Measurements from ENCODE around the gene LURAP1L. TPM values are rescaled to one million over a fixed set of nuclear protein-coding genes. Genes with fewer than 3 reads are reported as not detected.

LURAP1L gene
- total RNA-seq, 5 donors from 2014 or later (not counting 1 experiment from before 2014, with no cell fraction given), result not detected

GRCh38 chr9:12781226-12781733 is 6.5 kb downstream of the LURAP1L start:
- no peak for ATAC-seq (replicated peaks in 1 of 4)
- POLR2A ChIA-PET, result no interaction called here
- no peak overlapping the region for H3K27ac ChIP-seq (ENCODE audit: low read length)
- no peaks in the 10 kb centered on the region for H3K36me3 Mint-ChIP-seq
- H3K27ac Mint-ChIP-seq, result no peak overlapping the region
- no peaks in the 10 kb centered on the region for H3K4me1 ChIP-seq (ENCODE audit: control insufficient read depth in 1 of 2, extremely low read depth in 1 of 2, insufficient read depth in 2 of 2, low read length in 2 of 2)
- peaks cover 0 to 4% of the 10 kb centered on the region in 2 experiments for H3K27me3 ChIP-seq (replicated peaks in 1 of 2; ENCODE audit: control insufficient read depth in 2 of 2, extremely low read depth in 1 of 2, insufficient read depth in 2 of 2, low read length in 1 of 2)
- H3K27me3 Mint-ChIP-seq, result peaks cover 8 to 9% of the 10 kb centered on the region in 2 donors
- CTCF ChIA-PET, result no interaction called here
- peaks cover 0 to 3% (median 0%) of the 10 kb centered on the region in 3 donors for H3K4me1 Mint-ChIP-seq
- H3K4me3 ChIP-seq (ENCODE audit: control insufficient read depth in 1 of 2, extremely low read depth in 1 of 2, low read length in 1 of 2), result no peak overlapping the region
- H3K36me3 ChIP-seq (ENCODE audit: control insufficient read depth in 2 of 2, extremely low read depth in 1 of 2, insufficient read depth in 1 of 2, low read length in 1 of 2), result no peaks in the 10 kb centered on the region
- H3K9me3 ChIP-seq, result no peaks in the 10 kb centered on the region
- WGBS (ENCODE audit: insufficient coverage), result 76% methylated on average over 3 of the region's 9 CpGs
- DNase-seq, result no peak
- H3K9me3 Mint-ChIP-seq, result peaks cover 7 to 24% (median 18%) of the 10 kb centered on the region in 3 donors
- no peak overlapping the region for H3K4me3 Mint-ChIP-seq

- no CpG with 5 or more reads among the region's 1 CpG for WGBS (ENCODE audit: insufficient coverage)
- Mint-ChIP-seq H3K9me3 (peaks cover 7 to 24% (median 22%) of the 10 kb centered on the region in 3 donors), H3K27me3 (no peaks in the 10 kb centered on the region), H3K4me3 (no peak overlapping the region), H3K36me3 (no peaks in the 10 kb centered on the region), H3K27ac (no peak overlapping the region), H3K4me1 (no peaks in the 10 kb centered on the region)
- ChIA-PET CTCF (interaction anchor here in 1 of 2 donors (0.6 kb wide), 1 partner anchor 240 kb away, joined by 3 read pairs; no protein-coding TSS in a partner anchor), POLR2A (interaction anchor here in 1 of 2 donors (0.7 kb wide), 1 partner anchor 11 kb away, joined by 7 read pairs; no protein-coding TSS in a partner anchor)
- Histone ChIP-seq H3K4me1 (ENCODE audit: control insufficient read depth in 1 of 2, extremely low read depth in 1 of 2, insufficient read depth in 2 of 2, low read length in 2 of 2) (no peaks in the 10 kb centered on the region), H3K27me3 (replicated peaks in 1 of 2; ENCODE audit: control insufficient read depth in 2 of 2, extremely low read depth in 1 of 2, insufficient read depth in 2 of 2, low read length in 1 of 2) (no peaks in the 10 kb centered on the region), H3K4me3 (ENCODE audit: control insufficient read depth in 1 of 2, extremely low read depth in 1 of 2, low read length in 1 of 2) (no peak overlapping the region), H3K36me3 (ENCODE audit: control insufficient read depth in 2 of 2, extremely low read depth in 1 of 2, insufficient read depth in 1 of 2, low read length in 1 of 2) (no peaks in the 10 kb centered on the region), H3K27ac (ENCODE audit: low read length) (no peak overlapping the region), H3K9me3 (no peaks in the 10 kb centered on the region)
- ATAC-seq (replicated peaks in 1 of 4), result no peak
- no peak for DNase-seq
Observed at GRCh38 chr9:12783767-12784460, 9.1 kb downstream of the LURAP1L start.

- Histone ChIP-seq H3K36me3 (ENCODE audit: control insufficient read depth in 2 of 2, extremely low read depth in 1 of 2, insufficient read depth in 1 of 2, low read length in 1 of 2) (no peaks in the 10 kb centered on the region), H3K4me3 (ENCODE audit: control insufficient read depth in 1 of 2, extremely low read depth in 1 of 2, low read length in 1 of 2) (no peak overlapping the region), H3K27ac (ENCODE audit: low read length) (no peak overlapping the region), H3K9me3 (no peaks in the 10 kb centered on the region), H3K27me3 (replicated peaks in 1 of 2; ENCODE audit: control insufficient read depth in 2 of 2, extremely low read depth in 1 of 2, insufficient read depth in 2 of 2, low read length in 1 of 2) (no peaks in the 10 kb centered on the region), H3K4me1 (ENCODE audit: control insufficient read depth in 1 of 2, extremely low read depth in 1 of 2, insufficient read depth in 2 of 2, low read length in 2 of 2) (no peaks in the 10 kb centered on the region)
- no peak overlapping the region for H3K27ac Mint-ChIP-seq
- no peak for ATAC-seq (replicated peaks in 1 of 4)
- no peak overlapping the region for H3K4me3 Mint-ChIP-seq
- POLR2A ChIA-PET, result no interaction called here
- H3K9me3 Mint-ChIP-seq, result peaks cover 12 to 29% (median 27%) of the 10 kb centered on the region in 3 donors
- no peaks in the 10 kb centered on the region for H3K27me3 Mint-ChIP-seq
- H3K36me3 Mint-ChIP-seq, result no peaks in the 10 kb centered on the region
- H3K4me1 Mint-ChIP-seq, result no peaks in the 10 kb centered on the region
- CTCF ChIA-PET, result no interaction called here
- WGBS (ENCODE audit: insufficient coverage), result 64% methylated on average over 2 of the region's 6 CpGs
- DNase-seq, result no peak
Observed at GRCh38 chr9:12784461-12785259, 9.8 kb downstream of the LURAP1L start.

- Histone ChIP-seq H3K27ac (ENCODE audit: low read length) (no peak overlapping the region), H3K4me3 (ENCODE audit: control insufficient read depth in 1 of 2, extremely low read depth in 1 of 2, low read length in 1 of 2) (no peak overlapping the region), H3K9me3 (no peaks in the 10 kb centered on the region), H3K36me3 (ENCODE audit: control insufficient read depth in 2 of 2, extremely low read depth in 1 of 2, insufficient read depth in 1 of 2, low read length in 1 of 2) (no peaks in the 10 kb centered on the region), H3K4me1 (ENCODE audit: control insufficient read depth in 1 of 2, extremely low read depth in 1 of 2, insufficient read depth in 2 of 2, low read length in 2 of 2) (no peaks in the 10 kb centered on the region), H3K27me3 (replicated peaks in 1 of 2; ENCODE audit: control insufficient read depth in 2 of 2, extremely low read depth in 1 of 2, insufficient read depth in 2 of 2, low read length in 1 of 2) (no peaks in the 10 kb centered on the region)
- ChIA-PET CTCF (no interaction called here), POLR2A (no interaction called here)
- Mint-ChIP-seq H3K27me3 (no peaks in the 10 kb centered on the region), H3K36me3 (no peaks in the 10 kb centered on the region), H3K4me3 (no peak overlapping the region), H3K9me3 (peaks cover 12 to 29% (median 24%) of the 10 kb centered on the region in 3 donors), H3K27ac (no peak overlapping the region), H3K4me1 (no peaks in the 10 kb centered on the region)
- DNase-seq, result no peak
- 71% methylated on average over 1 of the region's 2 CpGs for WGBS (ENCODE audit: insufficient coverage)
- no peak for ATAC-seq (replicated peaks in 1 of 4)
Observed at GRCh38 chr9:12785260-12785770, 10.5 kb downstream of the LURAP1L start.

- no peaks in the 10 kb centered on the region for H3K4me1 ChIP-seq (ENCODE audit: control insufficient read depth in 1 of 2, extremely low read depth in 1 of 2, insufficient read depth in 2 of 2, low read length in 2 of 2)
- no peak overlapping the region for H3K4me3 ChIP-seq (ENCODE audit: control insufficient read depth in 1 of 2, extremely low read depth in 1 of 2, low read length in 1 of 2)
- H3K9me3 ChIP-seq, result no peaks in the 10 kb centered on the region
- H3K27ac Mint-ChIP-seq, result no peak overlapping the region
- H3K9me3 Mint-ChIP-seq, result peaks cover 12 to 29% (median 23%) of the 10 kb centered on the region in 3 donors
- H3K36me3 ChIP-seq (ENCODE audit: control insufficient read depth in 2 of 2, extremely low read depth in 1 of 2, insufficient read depth in 1 of 2, low read length in 1 of 2), result no peaks in the 10 kb centered on the region
- H3K27me3 ChIP-seq (replicated peaks in 1 of 2; ENCODE audit: control insufficient read depth in 2 of 2, extremely low read depth in 1 of 2, insufficient read depth in 2 of 2, low read length in 1 of 2), result no peaks in the 10 kb centered on the region
- ATAC-seq (replicated peaks in 1 of 4) (no peak), DNase-seq (no peak)
- H3K4me1 Mint-ChIP-seq, result no peaks in the 10 kb centered on the region
- H3K27me3 Mint-ChIP-seq, result no peaks in the 10 kb centered on the region
- H3K27ac ChIP-seq (ENCODE audit: low read length), result no peak overlapping the region
- ChIA-PET POLR2A (interaction anchor here in 1 of 2 donors (0.6 kb wide), 1 partner anchor 11 kb away, joined by 4 read pairs; the partner anchor contains the start of gene LURAP1L), CTCF (no interaction called here)
- no peak overlapping the region for H3K4me3 Mint-ChIP-seq
- no peaks in the 10 kb centered on the region for H3K36me3 Mint-ChIP-seq
Observed at GRCh38 chr9:12785941-12786340, 11.1 kb downstream of the LURAP1L start.

GRCh38 chr9:12790001-12790400 is 15.2 kb downstream of the LURAP1L start:
- Histone ChIP-seq H3K27ac (ENCODE audit: low read length) (no peak overlapping the region), H3K9me3 (no peaks in the 10 kb centered on the region), H3K4me1 (ENCODE audit: control insufficient read depth in 1 of 2, extremely low read depth in 1 of 2, insufficient read depth in 2 of 2, low read length in 2 of 2) (no peaks in the 10 kb centered on the region), H3K4me3 (ENCODE audit: control insufficient read depth in 1 of 2, extremely low read depth in 1 of 2, low read length in 1 of 2) (no peak overlapping the region), H3K27me3 (replicated peaks in 1 of 2; ENCODE audit: control insufficient read depth in 2 of 2, extremely low read depth in 1 of 2, insufficient read depth in 2 of 2, low read length in 1 of 2) (no peaks in the 10 kb centered on the region), H3K36me3 (ENCODE audit: control insufficient read depth in 2 of 2, extremely low read depth in 1 of 2, insufficient read depth in 1 of 2, low read length in 1 of 2) (no peaks in the 10 kb centered on the region)
- CTCF ChIA-PET, result no interaction called here
- Mint-ChIP-seq H3K4me1 (no peaks in the 10 kb centered on the region), H3K36me3 (no peaks in the 10 kb centered on the region), H3K9me3 (peaks cover 5 to 13% (median 11%) of the 10 kb centered on the region in 3 donors), H3K4me3 (no peak overlapping the region), H3K27ac (no peak overlapping the region), H3K27me3 (no peaks in the 10 kb centered on the region)
- ATAC-seq (replicated peaks in 1 of 4), result no peak
- POLR2A ChIA-PET, result no interaction called here
- DNase-seq, result no peak
